HG03159 (cell line): ENCODE results near the gene SFXN5.

Experiments
- ATAC-seq: cut with Tn5 transposase; IDR thresholded peaks from one replicate; pipeline ENCODE4 v1.9.1; 2021; ENCODE audit warnings: mild to moderate bottlenecking, moderate library complexity; ENCODE audit not compliant: unreplicated experiment

The SFXN5 gene

GRCh38 chr2:73053316-73054114, 18.0 kb downstream of the SFXN5 start:
- no peak for ATAC-seq

DNA sequence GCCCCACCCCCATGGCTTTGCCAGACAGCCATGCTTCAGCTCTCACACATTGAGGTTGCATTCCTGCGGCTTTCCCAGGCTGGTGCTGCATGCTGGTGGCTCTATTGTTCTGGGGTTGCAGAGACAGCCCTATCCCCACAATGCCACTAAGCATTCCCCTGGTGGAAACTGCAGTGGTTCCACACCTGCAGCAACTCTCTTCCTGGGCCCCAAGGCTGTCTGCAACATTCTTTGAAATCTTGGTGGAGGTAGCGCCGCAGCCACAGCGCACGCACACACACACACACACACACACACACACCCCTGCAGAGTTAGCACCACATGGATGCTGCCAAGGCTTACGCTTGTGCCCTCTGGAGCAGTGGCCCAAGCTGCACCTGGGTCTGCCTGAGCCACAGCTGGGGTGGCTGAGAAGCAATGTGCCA, 21.4 kb downstream of the SFXN5 start:
- ATAC-seq = no peak

GRCh38 chr2:73043929-73044832, 27.3 kb downstream of the SFXN5 start:
- ATAC-seq = no peak

DNA sequence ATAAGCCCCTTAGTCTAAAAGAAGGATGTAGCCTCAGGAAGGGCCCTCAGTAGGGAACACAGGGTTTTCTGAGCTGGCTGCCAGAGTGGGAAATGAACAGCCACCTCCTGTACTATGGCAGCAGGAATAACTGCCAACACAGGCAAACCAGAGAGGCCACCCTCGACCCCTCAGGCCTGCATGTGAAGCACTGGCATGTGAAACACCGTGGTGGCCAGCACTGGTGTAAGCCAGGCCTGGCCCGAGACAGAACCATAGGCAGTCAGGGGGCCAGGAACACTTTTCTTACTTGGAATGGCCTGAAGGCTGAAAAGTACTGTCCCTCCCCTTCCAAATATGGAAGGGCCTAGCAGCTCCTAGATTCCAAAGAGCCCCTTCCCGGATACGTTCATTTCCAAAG, 28.2 kb downstream of the SFXN5 start:
- ATAC-seq = no peak

- ATAC-seq = no peak
Observed at GRCh38 chr2:73037947-73038585, 33.4 kb downstream of the SFXN5 start.

- no peak for ATAC-seq
Observed at GRCh38 chr2:73036766-73037165, 34.7 kb downstream of the SFXN5 start.

DNA sequence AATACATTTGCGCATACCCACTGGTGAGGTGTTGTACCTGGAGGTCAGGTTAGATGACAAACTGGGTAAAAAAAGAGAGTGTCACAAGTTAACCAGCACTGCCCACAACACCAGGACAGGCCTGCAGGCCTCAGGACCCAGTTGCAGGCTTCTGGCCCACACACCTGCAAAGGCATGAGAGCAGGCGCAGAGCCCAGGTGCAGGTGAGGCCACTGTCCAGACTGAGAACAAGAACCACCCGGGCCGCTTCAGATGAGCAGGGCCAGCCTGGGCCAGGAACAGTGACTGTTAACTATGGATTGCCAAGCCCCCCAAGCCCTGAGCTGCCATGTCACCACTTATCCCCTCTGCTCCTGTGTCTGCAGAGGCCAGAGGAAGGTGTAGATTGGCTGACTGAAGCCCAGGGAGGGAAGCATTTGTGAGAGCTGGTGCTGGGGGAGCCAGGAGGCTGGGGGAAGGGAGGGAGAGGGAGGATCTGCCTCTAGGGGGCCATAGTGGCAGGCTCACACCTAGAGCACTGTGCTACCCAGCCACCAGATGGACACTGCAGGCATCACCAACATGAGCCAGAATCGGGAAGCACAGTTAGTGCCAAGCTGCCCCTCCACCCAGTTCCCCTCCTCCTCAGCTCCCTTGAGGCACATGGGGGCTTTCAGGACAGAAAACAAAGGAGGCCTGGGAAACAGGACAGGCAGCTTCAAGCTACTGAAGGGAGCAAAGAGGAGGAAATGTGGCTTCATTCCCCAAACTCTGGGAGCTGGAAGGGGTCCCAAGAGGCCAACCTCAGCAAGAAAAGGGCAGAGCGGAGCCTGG, 35.4 kb downstream of the SFXN5 start:
- ATAC-seq = no peak

DNA sequence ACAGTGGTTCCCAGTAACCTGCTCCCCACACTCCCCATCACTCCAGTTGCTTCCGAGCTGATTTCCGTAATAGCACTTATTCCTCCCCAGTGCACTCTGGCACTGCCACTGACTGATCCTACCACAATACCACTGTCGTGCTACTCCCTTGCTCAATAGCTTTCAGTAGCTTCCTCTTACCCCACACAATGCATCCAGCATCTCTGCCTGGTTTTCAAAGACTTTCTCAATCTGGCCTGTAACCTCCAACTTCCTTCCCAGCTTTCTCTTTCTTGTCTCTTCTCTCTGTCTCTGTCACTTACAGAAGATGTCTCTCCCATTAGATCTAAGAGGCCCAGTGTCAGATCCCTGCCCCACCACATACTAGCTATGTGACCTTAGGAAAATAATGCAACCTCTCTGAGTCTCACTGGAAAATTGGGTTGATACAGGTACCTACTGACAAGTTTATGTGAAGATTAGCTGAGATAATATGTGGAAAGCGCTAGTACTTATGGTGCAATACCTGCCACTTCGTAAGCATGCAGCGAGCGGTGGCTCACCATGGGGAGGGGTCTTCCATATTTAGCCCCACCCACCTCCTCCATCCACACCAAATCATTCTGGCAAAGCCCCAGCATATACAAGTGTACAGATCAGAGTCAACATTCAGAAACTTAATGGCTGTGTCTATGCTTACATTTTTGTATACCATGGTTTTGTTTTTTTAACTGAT, 36.7 kb downstream of the SFXN5 start:
- no peak for ATAC-seq

- ATAC-seq = no peak
Observed at GRCh38 chr2:73033766-73034381, 37.6 kb downstream of the SFXN5 start.

DNA sequence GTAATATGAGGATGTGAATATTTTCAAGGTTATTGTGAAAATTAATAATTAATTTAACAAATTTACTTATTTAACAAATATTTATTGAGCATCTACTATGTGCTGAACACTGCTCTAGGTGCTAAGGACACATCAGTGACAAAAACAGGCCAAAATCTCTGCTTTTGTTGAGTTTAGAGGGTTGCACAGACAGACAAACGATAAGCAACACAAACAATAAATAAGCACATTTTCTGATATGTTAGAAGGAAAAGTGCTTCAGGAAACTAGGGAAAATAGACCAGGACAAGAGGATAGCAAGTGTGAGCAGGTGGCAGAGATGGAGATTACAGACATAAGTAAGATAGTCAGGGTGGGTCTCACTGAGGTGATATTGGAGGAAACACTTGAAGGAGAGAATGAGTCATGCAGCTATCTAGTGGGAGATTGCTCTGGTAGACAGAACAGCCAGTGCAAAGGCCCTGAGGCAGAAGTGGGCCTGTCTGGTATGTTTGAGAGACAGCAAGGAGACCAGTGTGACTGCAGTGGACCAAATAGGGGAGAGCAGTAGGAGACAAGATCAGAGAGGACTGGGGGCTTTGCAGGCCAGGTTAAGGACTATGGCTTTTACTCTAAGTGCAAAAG, 38.3 kb downstream of the SFXN5 start:
- ATAC-seq = no peak

DNA sequence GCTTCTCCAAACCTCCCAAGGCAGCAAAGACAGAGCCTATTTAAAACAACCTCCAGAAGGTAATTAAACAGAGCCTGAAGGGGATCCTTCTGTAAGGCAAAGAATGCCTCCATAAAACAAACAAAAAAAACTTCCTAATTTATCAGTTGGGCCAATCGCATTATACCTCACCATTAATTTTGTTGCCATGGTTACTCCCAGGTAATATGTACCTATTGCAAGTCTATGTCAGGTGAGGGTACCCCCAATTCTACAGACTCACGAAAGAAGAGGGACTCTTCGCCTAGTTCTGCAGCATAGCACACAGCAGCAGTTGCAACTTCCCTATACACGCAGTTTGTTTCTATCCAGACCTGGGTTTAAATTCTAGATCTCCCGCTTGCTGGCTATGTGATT, 38.8 kb downstream of the SFXN5 start:
- no peak for ATAC-seq

DNA sequence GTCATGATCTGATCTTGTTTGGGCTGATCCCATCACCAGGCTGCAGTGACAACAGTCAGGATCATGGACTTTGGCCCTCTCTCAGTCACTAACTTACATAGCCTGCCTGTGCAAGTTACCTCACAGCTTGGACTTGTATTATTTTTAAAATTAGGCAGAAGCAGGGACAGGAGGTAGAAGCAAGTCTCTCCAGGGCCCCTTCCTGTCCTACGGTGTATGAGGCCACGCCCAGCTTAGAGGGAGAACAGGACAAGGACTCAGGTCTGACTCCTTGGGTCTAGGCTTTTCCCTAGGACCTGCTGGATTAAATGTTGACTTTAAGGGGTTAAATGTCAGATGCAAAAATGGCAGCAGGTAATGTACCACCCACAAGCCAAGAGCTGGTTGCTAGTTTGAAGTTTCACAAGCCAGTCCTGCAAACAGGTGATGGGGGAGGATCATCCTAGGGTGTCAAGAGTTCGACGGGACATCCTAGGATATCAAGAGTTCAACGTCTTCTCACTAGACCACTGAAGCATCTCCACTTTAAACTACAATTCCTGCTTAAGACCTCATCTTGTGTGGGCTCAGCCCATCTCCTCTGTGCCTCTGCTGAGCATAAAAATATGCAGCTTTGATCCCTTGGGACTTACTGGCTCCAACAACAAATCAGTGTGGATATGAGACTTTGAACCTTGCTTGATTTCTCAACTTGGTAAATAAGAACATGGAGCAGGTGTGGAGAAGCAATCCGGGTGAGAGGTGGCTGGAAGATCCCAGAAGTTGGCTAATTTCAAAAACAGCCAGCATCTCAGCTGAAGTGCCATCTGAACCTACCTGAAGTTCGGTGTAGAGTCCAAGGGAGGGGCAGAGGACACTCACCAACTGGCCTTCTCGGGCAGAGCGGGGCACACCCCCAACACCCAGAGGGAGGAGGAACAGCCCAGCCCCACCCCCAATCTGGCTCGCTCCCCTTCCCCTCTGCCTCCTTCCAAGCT, 39.5 kb downstream of the SFXN5 start:
- no peak for ATAC-seq

DNA sequence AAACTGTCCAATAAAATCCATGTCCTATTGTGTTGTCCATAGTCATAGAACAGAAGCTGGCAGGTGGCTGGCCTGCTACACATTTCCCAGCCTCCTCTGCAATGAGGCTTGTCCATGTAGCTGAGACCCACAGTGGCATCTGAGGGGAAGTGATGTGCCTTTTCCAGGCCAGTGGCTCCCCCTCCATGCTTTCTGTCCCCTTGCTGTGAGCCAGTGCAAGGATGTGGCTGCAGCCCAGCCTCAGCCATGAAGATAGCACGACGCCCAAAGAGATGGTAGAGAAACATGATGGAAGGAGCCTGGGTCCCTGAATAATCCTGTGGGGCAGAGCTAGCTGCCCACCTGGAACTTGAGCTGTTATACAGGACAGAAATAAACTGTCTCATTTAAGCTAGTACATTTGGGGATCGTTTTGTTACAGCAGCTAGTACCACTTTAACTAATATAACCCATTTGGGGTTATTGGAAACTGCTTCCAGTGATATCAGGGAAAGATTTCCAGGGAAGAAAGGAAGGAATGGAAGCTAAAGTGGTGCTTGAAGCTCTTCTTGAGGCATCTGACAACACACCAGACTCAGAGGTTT, 40.3 kb downstream of the SFXN5 start:
- ATAC-seq = no peak

- no peak for ATAC-seq
Observed at GRCh38 chr2:73028841-73029240, 42.7 kb downstream of the SFXN5 start.

GRCh38 chr2:73027340-73027739, 44.2 kb downstream of the SFXN5 start:
- no peak for ATAC-seq

DNA sequence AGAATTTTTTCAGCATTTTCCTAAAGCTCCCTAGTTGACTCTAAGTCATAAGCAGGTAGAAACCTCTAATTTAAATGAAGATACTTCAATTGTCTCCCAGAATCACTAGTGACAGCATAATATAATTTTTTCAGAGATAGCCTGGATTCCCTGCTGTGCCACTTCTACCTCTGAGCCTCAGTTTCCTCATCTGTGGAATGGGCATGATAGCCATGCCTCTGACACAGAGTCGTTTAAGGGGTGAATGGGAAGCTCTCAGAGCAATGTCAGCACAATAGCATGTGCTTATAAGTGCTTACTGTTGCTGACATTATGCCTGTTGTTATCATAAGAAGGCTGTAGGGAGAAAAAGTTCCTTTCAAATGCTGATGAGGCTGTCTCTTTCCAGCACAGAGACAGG, 48.0 kb downstream of the SFXN5 start:
- no peak for ATAC-seq

DNA sequence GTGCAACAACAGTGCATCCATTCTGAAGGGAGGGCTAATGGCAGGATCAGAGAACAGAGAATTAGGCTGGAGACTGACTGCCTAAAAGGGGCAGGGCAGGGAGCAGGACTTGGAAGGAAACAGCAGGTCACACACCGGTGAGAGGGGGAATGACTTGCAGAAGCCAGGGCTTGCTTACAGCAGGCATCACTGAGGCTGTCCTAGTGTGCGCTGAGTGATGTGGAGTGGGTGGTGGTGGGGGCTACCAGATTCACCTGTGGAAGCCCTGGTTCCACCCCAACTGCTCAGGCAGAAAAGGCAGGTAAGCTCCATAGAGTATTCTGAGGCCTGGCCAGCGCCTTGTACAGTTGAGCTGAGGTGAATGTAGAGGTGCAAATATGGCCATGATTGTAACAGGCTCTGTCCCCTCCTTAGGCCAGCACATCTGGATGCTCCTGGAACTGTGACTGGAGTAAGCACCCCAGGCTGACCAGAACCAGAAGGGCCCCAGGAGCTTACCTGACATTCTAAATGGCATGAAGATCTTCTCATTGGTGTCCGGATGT, 49.4 kb downstream of the SFXN5 start:
- no peak for ATAC-seq
